ENCODE data around the gene RAP1B. TPM values are rescaled to one million over a fixed set of nuclear protein-coding genes. Genes with fewer than 3 reads are reported as not detected.

The RAP1B gene
- 100 to 1,000 TPM; 141 to 203 TPM for total RNA-seq
- polyA plus RNA-seq (ENCODE audit: insufficient read length in 2 of 2), result 100 to 1,000 TPM; 125 to 135 TPM
- long read RNA-seq, donor 1, full-length matches to known transcripts, result 27 of 73 reads
- long read RNA-seq, donor 1, partial matches to known transcripts, result 46 of 73 reads
- long read RNA-seq, donor 1, other reads (novel, unspliced or antisense), result 0 of 73 reads
- long read RNA-seq, donor 2, full-length matches to known transcripts, result 10 of 10 reads
- long read RNA-seq, donor 2, partial matches to known transcripts, result 0 of 10 reads
- long read RNA-seq, donor 2, other reads (novel, unspliced or antisense), result 0 of 10 reads
- long read RNA-seq, donor 3, full-length matches to known transcripts, result 21 of 21 reads
- long read RNA-seq, donor 3, partial matches to known transcripts, result 0 of 21 reads
- long read RNA-seq, donor 3, other reads (novel, unspliced or antisense), result 0 of 21 reads
- long read RNA-seq, donor 4, full-length matches to known transcripts, result 30 of 36 reads
- long read RNA-seq, donor 4, partial matches to known transcripts, result 6 of 36 reads
- long read RNA-seq, donor 4, other reads (novel, unspliced or antisense), result 0 of 36 reads

GRCh38 chr12:68610370-68611093, at the start of gene RAP1B:
TSS of gene RAP1B (plus strand) at chr12:68610899. CDS start at chr12:68648725, 37,826 bp downstream.
- H3K4me1 ChIP-seq (ENCODE audit: control insufficient read depth, insufficient read depth, low read length), result peaks cover 9% of the 10 kb centered on the region
- DNase-seq (ENCODE audit: low read depth in 4 of 6, low spot score in 6 of 6), result peak; percentile 80 to 97 (median 86)
- H3K36me3 ChIP-seq (ENCODE audit: control insufficient read depth, insufficient read depth, low read length), result no peaks in the 10 kb centered on the region
- WGBS (ENCODE audit: insufficient coverage), result 0% methylated on average over 84 of the region's 84 CpGs
- H3K27ac ChIP-seq (ENCODE audit: low read depth, low read length), result peak within 1 kb of the TSS; percentile 98
- no peaks in the 10 kb centered on the region for H3K27me3 ChIP-seq (ENCODE audit: control insufficient read depth, insufficient read depth, low read length)
- no peaks in the 10 kb centered on the region for H3K9me3 ChIP-seq (ENCODE audit: control insufficient read depth, insufficient read depth, low read length)
- peak within 1 kb of the TSS; percentile 96 for H3K4me3 ChIP-seq (ENCODE audit: low read depth, low read length)

GRCh38 chr12:68561830-68562229, 48.9 kb upstream of the RAP1B start:
- Histone ChIP-seq H3K36me3 (ENCODE audit: control insufficient read depth, insufficient read depth, low read length) (no peaks in the 10 kb centered on the region), H3K4me3 (ENCODE audit: low read depth, low read length) (no peak overlapping the region), H3K27ac (ENCODE audit: low read depth, low read length) (no peak overlapping the region), H3K27me3 (ENCODE audit: control insufficient read depth, insufficient read depth, low read length) (no peaks in the 10 kb centered on the region), H3K4me1 (ENCODE audit: control insufficient read depth, insufficient read depth, low read length) (no peaks in the 10 kb centered on the region), H3K9me3 (ENCODE audit: control insufficient read depth, insufficient read depth, low read length) (no peaks in the 10 kb centered on the region)
- WGBS (ENCODE audit: insufficient coverage), result no CpG with 5 or more reads among the region's 10 CpGs
- DNase-seq (ENCODE audit: low read depth in 4 of 6, low spot score in 6 of 6), result no peak

GRCh38 chr12:68564166-68564565, 46.5 kb upstream of the RAP1B start:
- H3K36me3 ChIP-seq (ENCODE audit: control insufficient read depth, insufficient read depth, low read length), result no peaks in the 10 kb centered on the region
- no peaks in the 10 kb centered on the region for H3K27me3 ChIP-seq (ENCODE audit: control insufficient read depth, insufficient read depth, low read length)
- no peaks in the 10 kb centered on the region for H3K4me1 ChIP-seq (ENCODE audit: control insufficient read depth, insufficient read depth, low read length)
- no peak for DNase-seq (ENCODE audit: low read depth in 4 of 6, low spot score in 6 of 6)
- no peak overlapping the region for H3K27ac ChIP-seq (ENCODE audit: low read depth, low read length)
- no peak overlapping the region for H3K4me3 ChIP-seq (ENCODE audit: low read depth, low read length)
- no peaks in the 10 kb centered on the region for H3K9me3 ChIP-seq (ENCODE audit: control insufficient read depth, insufficient read depth, low read length)
- WGBS (ENCODE audit: insufficient coverage), result no CpG with 5 or more reads among the region's 1 CpG

GRCh38 chr12:68565391-68565903, 45.3 kb upstream of the RAP1B start:
- no peaks in the 10 kb centered on the region for H3K9me3 ChIP-seq (ENCODE audit: control insufficient read depth, insufficient read depth, low read length)
- H3K4me3 ChIP-seq (ENCODE audit: low read depth, low read length), result no peak overlapping the region
- H3K4me1 ChIP-seq (ENCODE audit: control insufficient read depth, insufficient read depth, low read length), result no peaks in the 10 kb centered on the region
- no peak for DNase-seq (ENCODE audit: low read depth in 4 of 6, low spot score in 6 of 6)
- H3K27me3 ChIP-seq (ENCODE audit: control insufficient read depth, insufficient read depth, low read length), result no peaks in the 10 kb centered on the region
- no peaks in the 10 kb centered on the region for H3K36me3 ChIP-seq (ENCODE audit: control insufficient read depth, insufficient read depth, low read length)
- H3K27ac ChIP-seq (ENCODE audit: low read depth, low read length), result no peak overlapping the region
- no CpG with 5 or more reads among the region's 1 CpG for WGBS (ENCODE audit: insufficient coverage)

GRCh38 chr12:68568922-68569569, 41.7 kb upstream of the RAP1B start:
- no peaks in the 10 kb centered on the region for H3K9me3 ChIP-seq (ENCODE audit: control insufficient read depth, insufficient read depth, low read length)
- 89% methylated on average over 2 of the region's 3 CpGs for WGBS (ENCODE audit: insufficient coverage)
- no peak overlapping the region for H3K4me3 ChIP-seq (ENCODE audit: low read depth, low read length)
- no peak overlapping the region for H3K27ac ChIP-seq (ENCODE audit: low read depth, low read length)
- H3K4me1 ChIP-seq (ENCODE audit: control insufficient read depth, insufficient read depth, low read length), result no peaks in the 10 kb centered on the region
- no peaks in the 10 kb centered on the region for H3K27me3 ChIP-seq (ENCODE audit: control insufficient read depth, insufficient read depth, low read length)
- DNase-seq (ENCODE audit: low read depth in 4 of 6, low spot score in 6 of 6), result no peak
- H3K36me3 ChIP-seq (ENCODE audit: control insufficient read depth, insufficient read depth, low read length), result no peaks in the 10 kb centered on the region

- DNase-seq (ENCODE audit: low read depth in 4 of 6, low spot score in 6 of 6), result no peak
- Histone ChIP-seq H3K27me3 (ENCODE audit: control insufficient read depth, insufficient read depth, low read length) (no peaks in the 10 kb centered on the region), H3K9me3 (ENCODE audit: control insufficient read depth, insufficient read depth, low read length) (no peaks in the 10 kb centered on the region), H3K36me3 (ENCODE audit: control insufficient read depth, insufficient read depth, low read length) (no peaks in the 10 kb centered on the region), H3K27ac (ENCODE audit: low read depth, low read length) (no peak overlapping the region), H3K4me3 (ENCODE audit: low read depth, low read length) (no peak overlapping the region), H3K4me1 (ENCODE audit: control insufficient read depth, insufficient read depth, low read length) (no peaks in the 10 kb centered on the region)
- WGBS (ENCODE audit: insufficient coverage), result no CpG with 5 or more reads among the region's 2 CpGs
Measured at GRCh38 chr12:68572661-68573060, 38.0 kb upstream of the RAP1B start.

GRCh38 chr12:68573406-68573805, 37.3 kb upstream of the RAP1B start:
- no peaks in the 10 kb centered on the region for H3K4me1 ChIP-seq (ENCODE audit: control insufficient read depth, insufficient read depth, low read length)
- H3K36me3 ChIP-seq (ENCODE audit: control insufficient read depth, insufficient read depth, low read length), result no peaks in the 10 kb centered on the region
- no peaks in the 10 kb centered on the region for H3K9me3 ChIP-seq (ENCODE audit: control insufficient read depth, insufficient read depth, low read length)
- H3K4me3 ChIP-seq (ENCODE audit: low read depth, low read length), result no peak overlapping the region
- no peak for DNase-seq (ENCODE audit: low read depth in 4 of 6, low spot score in 6 of 6)
- no peak overlapping the region for H3K27ac ChIP-seq (ENCODE audit: low read depth, low read length)
- 100% methylated on average over 1 of the region's 1 CpG for WGBS (ENCODE audit: insufficient coverage)
- H3K27me3 ChIP-seq (ENCODE audit: control insufficient read depth, insufficient read depth, low read length), result no peaks in the 10 kb centered on the region

- Histone ChIP-seq H3K4me3 (ENCODE audit: low read depth, low read length) (no peak overlapping the region), H3K9me3 (ENCODE audit: control insufficient read depth, insufficient read depth, low read length) (no peaks in the 10 kb centered on the region), H3K4me1 (ENCODE audit: control insufficient read depth, insufficient read depth, low read length) (no peaks in the 10 kb centered on the region), H3K27me3 (ENCODE audit: control insufficient read depth, insufficient read depth, low read length) (no peaks in the 10 kb centered on the region), H3K36me3 (ENCODE audit: control insufficient read depth, insufficient read depth, low read length) (no peaks in the 10 kb centered on the region), H3K27ac (ENCODE audit: low read depth, low read length) (no peak overlapping the region)
- DNase-seq (ENCODE audit: low read depth in 4 of 6, low spot score in 6 of 6), result no peak
- no CpG with 5 or more reads among the region's 1 CpG for WGBS (ENCODE audit: insufficient coverage)
Measured at GRCh38 chr12:68577949-68578348, 32.8 kb upstream of the RAP1B start.

- Histone ChIP-seq H3K4me3 (ENCODE audit: low read depth, low read length) (no peak overlapping the region), H3K27me3 (ENCODE audit: control insufficient read depth, insufficient read depth, low read length) (no peaks in the 10 kb centered on the region), H3K4me1 (ENCODE audit: control insufficient read depth, insufficient read depth, low read length) (no peaks in the 10 kb centered on the region), H3K27ac (ENCODE audit: low read depth, low read length) (no peak overlapping the region), H3K36me3 (ENCODE audit: control insufficient read depth, insufficient read depth, low read length) (no peaks in the 10 kb centered on the region), H3K9me3 (ENCODE audit: control insufficient read depth, insufficient read depth, low read length) (no peaks in the 10 kb centered on the region)
- WGBS (ENCODE audit: insufficient coverage), result no CpG with 5 or more reads among the region's 6 CpGs
- no peak for DNase-seq (ENCODE audit: low read depth in 4 of 6, low spot score in 6 of 6)
Measured at GRCh38 chr12:68578765-68579164, 31.9 kb upstream of the RAP1B start.
